Neural progenitor cell (in vitro differentiated cells): ENCODE data around the gene PCK1.

Experiments used
- EZH2 ChIP-seq: fragments of 200-600 bp; sonication (generic); IDR thresholded peaks from 2 replicates; pipeline ENCODE4 v1.6.1; 2017; ENCODE audit warnings: antibody characterized with exemption, mild to moderate bottlenecking, moderate library complexity
- EZH2phosphoT487 ChIP-seq: fragments of 200-600 bp; sonication (generic); IDR thresholded peaks from 2 replicates; pipeline ENCODE4 v1.6.1; 2017; ENCODE audit warnings: antibody characterized with exemption
- TF ChIP-seq, protein P1 (sequence below): fragments of 200-600 bp; sonication (generic); IDR thresholded peaks from 2 replicates; pipeline ENCODE4 v1.5.1; 2017; ENCODE audit warnings: antibody characterized with exemption, mild to moderate bottlenecking

DNA sequence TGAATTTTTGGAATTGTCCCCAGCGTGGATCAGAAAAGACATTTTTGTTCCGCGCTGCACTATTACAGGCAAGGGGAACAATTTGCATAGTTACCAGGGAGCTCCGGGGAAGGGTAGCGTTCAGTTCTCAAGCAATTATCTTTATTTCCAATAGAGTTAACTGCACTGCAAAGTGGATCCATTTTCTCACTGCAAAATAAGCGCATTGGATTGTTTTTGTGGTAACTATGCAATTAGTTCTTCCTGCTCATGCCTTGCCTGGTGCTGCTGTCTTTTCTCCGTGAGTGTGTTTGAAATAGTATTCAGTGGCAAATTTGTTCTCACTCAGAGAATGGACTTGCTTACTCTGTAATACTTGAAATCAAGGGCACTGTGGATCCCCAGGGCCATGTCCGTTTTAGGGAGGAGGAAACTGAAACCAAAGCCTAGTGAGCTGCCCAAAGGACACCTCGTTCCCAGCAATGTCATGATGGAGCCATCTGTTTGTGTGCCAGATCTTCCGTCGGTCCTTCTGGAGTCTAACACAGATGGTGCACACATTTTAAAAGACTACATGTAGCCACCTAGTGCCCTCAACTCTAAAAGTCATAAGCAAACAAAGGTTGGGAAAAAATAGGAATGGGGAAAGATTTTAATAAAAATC lies 7.4 kb upstream of the PCK1 start:
- TF ChIP-seq EZH2 (no peak), EZH2phosphoT487 (no peak)
- TF ChIP-seq, protein P1, sequence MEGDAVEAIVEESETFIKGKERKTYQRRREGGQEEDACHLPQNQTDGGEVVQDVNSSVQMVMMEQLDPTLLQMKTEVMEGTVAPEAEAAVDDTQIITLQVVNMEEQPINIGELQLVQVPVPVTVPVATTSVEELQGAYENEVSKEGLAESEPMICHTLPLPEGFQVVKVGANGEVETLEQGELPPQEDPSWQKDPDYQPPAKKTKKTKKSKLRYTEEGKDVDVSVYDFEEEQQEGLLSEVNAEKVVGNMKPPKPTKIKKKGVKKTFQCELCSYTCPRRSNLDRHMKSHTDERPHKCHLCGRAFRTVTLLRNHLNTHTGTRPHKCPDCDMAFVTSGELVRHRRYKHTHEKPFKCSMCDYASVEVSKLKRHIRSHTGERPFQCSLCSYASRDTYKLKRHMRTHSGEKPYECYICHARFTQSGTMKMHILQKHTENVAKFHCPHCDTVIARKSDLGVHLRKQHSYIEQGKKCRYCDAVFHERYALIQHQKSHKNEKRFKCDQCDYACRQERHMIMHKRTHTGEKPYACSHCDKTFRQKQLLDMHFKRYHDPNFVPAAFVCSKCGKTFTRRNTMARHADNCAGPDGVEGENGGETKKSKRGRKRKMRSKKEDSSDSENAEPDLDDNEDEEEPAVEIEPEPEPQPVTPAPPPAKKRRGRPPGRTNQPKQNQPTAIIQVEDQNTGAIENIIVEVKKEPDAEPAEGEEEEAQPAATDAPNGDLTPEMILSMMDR: no peak
